ENCODE measurements around the gene CAMK1D. TPM values are rescaled to one million over a fixed set of nuclear protein-coding genes. Genes with fewer than 3 reads are reported as not detected.

Gene CAMK1D
- polyA plus RNA-seq, 1 of the 3 experiments (the other 2 are of a cell fraction), result 4.1 TPM

- H3K79me2 ChIP-seq (ENCODE audit: insufficient read depth), result no peaks in the 10 kb centered on the region
- H3K9ac ChIP-seq, result no peak overlapping the region
- H3K9me2 ChIP-seq, result no peaks in the 10 kb centered on the region
- TF ChIP-seq MXI1 (IDR thresholded peaks at IDR 0.05; ENCODE audit: low read depth, low read length) (no peak), RFX5 (IDR thresholded peaks at IDR 0.05; ENCODE audit: low read length) (no peak), FOSL2 (IDR thresholded peaks at IDR 0.05; ENCODE audit: borderline replicate concordance, low read depth) (no peak), EP300 (IDR thresholded peaks at IDR 0.05; ENCODE audit: borderline replicate concordance in 1 of 2, low read depth in 1 of 2, low read length in 1 of 2) (no peak), PBX3 (IDR thresholded peaks at IDR 0.05) (no peak), FOXM1 (IDR thresholded peaks at IDR 0.05; ENCODE audit: low read depth) (no peak), TEAD4 (IDR thresholded peaks at IDR 0.05; ENCODE audit: borderline replicate concordance, insufficient read depth) (no peak), CTCF (IDR thresholded peaks at IDR 0.05) (no peak), RAD21 (IDR thresholded peaks at IDR 0.05; ENCODE audit: low read length) (no peak), TAF1 (IDR thresholded peaks at IDR 0.05; ENCODE audit: borderline replicate concordance, low read depth, low read length) (no peak), USF2 (IDR thresholded peaks at IDR 0.05; ENCODE audit: borderline replicate concordance, low read depth, low read length) (no peak), ELF1 (IDR thresholded peaks at IDR 0.05) (no peak), MAX (IDR thresholded peaks at IDR 0.05; ENCODE audit: low read depth) (no peak), RCOR1 (IDR thresholded peaks at IDR 0.05; ENCODE audit: low read length) (no peak), GATA2 (CRISPR knock-in tag; IDR thresholded peaks at IDR 0.05) (no peak), NFIC (IDR thresholded peaks at IDR 0.05; ENCODE audit: borderline replicate concordance) (no peak), EZH2phosphoT487 (IDR thresholded peaks at IDR 0.05; ENCODE audit: borderline replicate concordance, low read depth) (no peak), POLR2AphosphoS5 (IDR thresholded peaks at IDR 0.05; ENCODE audit: low read depth, low read length) (no peak), TCF12 (IDR thresholded peaks at IDR 0.05) (no peak), NRF1 (IDR thresholded peaks at IDR 0.05; ENCODE audit: low read depth, low read length) (no peak)
- H2AFZ ChIP-seq (ENCODE audit: low read depth), result no peak overlapping the region
- no peak overlapping the region for H3K4me2 ChIP-seq
- H3K9me3 ChIP-seq, result no peaks in the 10 kb centered on the region
- H3K4me3 ChIP-seq (ENCODE audit: low read depth in 2 of 2, low read length in 1 of 2), result no peak overlapping the region
- POLR2A ChIA-PET, result no interaction called here
- CTCF ChIA-PET, result interaction anchor here (1.4 kb wide), 1 partner anchor 112 kb away, joined by 3 read pairs; no protein-coding TSS in a partner anchor
- H3K27me3 ChIP-seq (ENCODE audit: insufficient read depth), result no peaks in the 10 kb centered on the region
- no peaks in the 10 kb centered on the region for H3F3A ChIP-seq (replicated peaks; ENCODE audit: insufficient read depth)
- no peaks in the 10 kb centered on the region for H4K20me1 ChIP-seq (ENCODE audit: insufficient read depth)
- WGBS (ENCODE audit: low lambda C conversion rate), result 94% methylated on average over 3 of the region's 3 CpGs
- no peak for DNase-seq
- no peaks in the 10 kb centered on the region for H3K4me1 ChIP-seq (ENCODE audit: control insufficient read depth in 1 of 2, insufficient read depth in 2 of 2, low read depth in 1 of 2, low read length in 1 of 2)
- H3K27ac ChIP-seq (ENCODE audit: low read depth in 2 of 2, low read length in 1 of 2), result no peak overlapping the region
- H3K36me3 ChIP-seq (replicated peaks in 1 of 2; ENCODE audit: control insufficient read depth in 1 of 2, insufficient read depth in 2 of 2, low read length in 1 of 2), result no peaks in the 10 kb centered on the region
Measured at GRCh38 chr10:12327074-12327473, 22.3 kb upstream of the CAMK1D start.

Data from SK-N-SH (cell line).